D721Med (cell line): ENCODE measurements around the gene NR0B2.
"Not testable (repeated sequence)": the region's sequence is repeated elsewhere in the genome, so short reads cannot be mapped to it uniquely, and the experiment has no call there.

Experiments used
- DNase-seq: peaks from one replicate; pipeline ENCODE4 v3.0.0; 2011; ENCODE audit warnings: low spot score; ENCODE audit not compliant: insufficient read length
- FAIRE-seq: peaks from 2 replicates; lab custom pipeline; 2011; peaks lifted over from hg19 to GRCh38; lab: Jason Lieb, UNC
- CTCF ChIP-seq: IDR thresholded peaks from 2 replicates; pipeline ENCODE4 v1.5.1; 2012; ENCODE audit warnings: mild to moderate bottlenecking, control low read depth; ENCODE audit not compliant: insufficient read depth; ENCODE audit errors: missing control alignments

The NR0B2 gene

DNA sequence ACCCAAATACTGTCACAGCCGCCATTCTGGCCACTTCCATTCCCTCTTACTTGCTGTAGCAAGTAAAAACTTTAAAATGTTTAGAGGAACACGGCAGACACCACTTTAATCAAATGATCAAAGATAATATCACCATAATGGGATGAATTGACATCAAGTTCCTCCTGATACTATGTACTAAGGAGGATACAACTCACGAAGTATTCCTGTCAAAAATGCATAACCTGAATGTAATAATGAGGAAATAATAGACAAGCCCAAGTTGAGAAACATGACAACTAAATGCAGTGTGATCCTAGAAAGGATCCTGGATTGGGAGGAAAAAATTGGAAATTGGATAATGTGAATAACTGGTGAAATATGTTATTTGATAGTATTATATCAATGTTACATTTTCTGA lies 42.5 kb upstream of the NR0B2 start:
- no peak for TF ChIP-seq CTCF
- FAIRE-seq (no peak), DNase-seq (no peak)

DNA sequence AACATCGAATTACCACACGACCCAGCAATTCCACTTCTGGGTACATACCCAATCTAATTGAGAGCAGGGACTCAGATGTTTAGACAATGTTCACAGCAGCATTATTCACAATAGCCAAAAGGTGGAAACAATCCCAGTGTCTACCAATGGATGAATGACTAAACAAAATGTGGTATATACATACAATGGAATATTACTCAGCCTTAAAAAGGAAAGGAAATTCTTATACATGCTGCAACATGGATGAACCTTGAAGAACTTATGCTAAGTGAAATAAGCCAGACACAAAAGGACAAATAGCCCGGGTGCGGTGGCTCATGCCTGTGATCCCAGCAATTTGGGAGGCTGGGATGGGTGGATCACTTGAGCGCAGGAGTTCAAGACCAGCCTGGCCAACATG lies 39.6 kb upstream of the NR0B2 start:
- FAIRE-seq, result no peak
- DNase-seq, result no peak
- TF ChIP-seq CTCF, result no peak

- DNase-seq (no peak), FAIRE-seq (no peak)
- no peak for TF ChIP-seq CTCF
Measured at GRCh38 chr1:26951821-26952497, 38.2 kb upstream of the NR0B2 start.

- FAIRE-seq, result no peak
- no peak for TF ChIP-seq CTCF
- no peak for DNase-seq
Measured at GRCh38 chr1:26951216-26951615, 37.4 kb upstream of the NR0B2 start.

GRCh38 chr1:26950602-26951001 lies 36.8 kb upstream of the NR0B2 start:
- DNase-seq (no peak), FAIRE-seq (no peak)
- TF ChIP-seq CTCF, result no peak

- no peak for TF ChIP-seq CTCF
- DNase-seq (no peak), FAIRE-seq (no peak)
Measured at GRCh38 chr1:26949926-26950319, 36.1 kb upstream of the NR0B2 start.

- no peak for TF ChIP-seq CTCF
- DNase-seq, result no peak
- FAIRE-seq, result no peak
Measured at GRCh38 chr1:26949266-26949925, 35.6 kb upstream of the NR0B2 start.

GRCh38 chr1:26948725-26949057 lies 34.9 kb upstream of the NR0B2 start:
- not testable (repeated sequence) for DNase-seq, FAIRE-seq
